ENCODE data around the gene SPRR2B. TPM values are rescaled to one million over a fixed set of nuclear protein-coding genes. Genes with fewer than 3 reads are reported as not detected.
"Not testable (repeated sequence)": the region's sequence is repeated elsewhere in the genome, so short reads cannot be mapped to it uniquely, and the experiment has no call there.

The SPRR2B gene
- not detected for total RNA-seq (2021; fragmentation: NEBNext Ultra II Directional; extraction: Animal tissue kit (Norgen Biotek cat#: 25700))
- long read RNA-seq, result 0 reads

GRCh38 chr1:153071511-153071910, at the start of gene SPRR2B:
Gene SPRR2B (minus strand): TSS chr1:153071611. CDS start chr1:153070839, 772 bp downstream.
- Mint-ChIP-seq H3K36me3 (ENCODE audit: low read depth) (no peaks in the 10 kb centered on the region), H3K27ac (no peak within 1 kb of the TSS), H3K4me3 (no peak within 1 kb of the TSS), H3K9me3 (peaks cover 4% of the 10 kb centered on the region; the same call in 1 of the 2 replicates), H3K4me1 (ENCODE audit: low read depth) (no peaks in the 10 kb centered on the region), H3K27me3 (ENCODE audit: insufficient read depth) (peaks cover 2% of the 10 kb centered on the region; the same call in 1 of the 2 replicates)
- no peak for DNase-seq
- TF ChIP-seq CTCF (IDR thresholded peaks at IDR 0.05), result no peak

GRCh38 chr1:153120945-153121344, 49.5 kb upstream of the SPRR2B start:
- TF ChIP-seq CTCF (IDR thresholded peaks at IDR 0.05), result no peak
- Mint-ChIP-seq H3K27me3 (ENCODE audit: insufficient read depth) (no peaks in the 10 kb centered on the region; the same call in 1 of the 2 replicates), H3K36me3 (ENCODE audit: low read depth) (no peaks in the 10 kb centered on the region), H3K27ac (no peak overlapping the region), H3K9me3 (peaks cover 10% of the 10 kb centered on the region; the same call in 1 of the 2 replicates), H3K4me3 (no peak overlapping the region), H3K4me1 (ENCODE audit: low read depth) (no peaks in the 10 kb centered on the region)
- no peak for DNase-seq

GRCh38 chr1:153119491-153119971, 48.1 kb upstream of the SPRR2B start:
- Mint-ChIP-seq H3K27me3 (ENCODE audit: insufficient read depth) (no peaks in the 10 kb centered on the region; the same call in 1 of the 2 replicates), H3K4me3 (no peak overlapping the region), H3K4me1 (ENCODE audit: low read depth) (no peaks in the 10 kb centered on the region), H3K27ac (no peak overlapping the region), H3K9me3 (peaks cover 5% of the 10 kb centered on the region; the same call in 1 of the 2 replicates), H3K36me3 (ENCODE audit: low read depth) (no peaks in the 10 kb centered on the region)
- no peak for TF ChIP-seq CTCF (IDR thresholded peaks at IDR 0.05)
- DNase-seq, result no peak

GRCh38 chr1:153115264-153115663, 43.9 kb upstream of the SPRR2B start:
- not testable (repeated sequence) for H3K27me3 Mint-ChIP-seq (ENCODE audit: insufficient read depth); H3K27ac Mint-ChIP-seq; H3K9me3 Mint-ChIP-seq; H3K36me3 Mint-ChIP-seq (ENCODE audit: low read depth); DNase-seq; H3K4me3 Mint-ChIP-seq; H3K4me1 Mint-ChIP-seq (ENCODE audit: low read depth)

GRCh38 chr1:153113416-153113815, 42.0 kb upstream of the SPRR2B start, which contains the start of gene SPRR2F:
Gene SPRR2F (minus strand): TSS chr1:153113516. CDS start chr1:153112733, 783 bp downstream.
- TF ChIP-seq CTCF (IDR thresholded peaks at IDR 0.05), result no peak
- H3K27ac Mint-ChIP-seq, result no peak within 1 kb of the TSS
- no peak for DNase-seq
- H3K36me3 Mint-ChIP-seq (ENCODE audit: low read depth), result no peaks in the 10 kb centered on the region
- no peaks in the 10 kb centered on the region for H3K4me1 Mint-ChIP-seq (ENCODE audit: low read depth)
- H3K9me3 Mint-ChIP-seq, result no peaks in the 10 kb centered on the region; the same call in 1 of the 2 replicates
- H3K27me3 Mint-ChIP-seq (ENCODE audit: insufficient read depth), result no peaks in the 10 kb centered on the region; the same call in 1 of the 2 replicates
- H3K4me3 Mint-ChIP-seq, result no peak within 1 kb of the TSS

GRCh38 chr1:153112454-153112853, 41.0 kb upstream of the SPRR2B start:
- H3K9me3 Mint-ChIP-seq; DNase-seq; H3K36me3 Mint-ChIP-seq (ENCODE audit: low read depth); H3K4me1 Mint-ChIP-seq (ENCODE audit: low read depth); H3K27me3 Mint-ChIP-seq (ENCODE audit: insufficient read depth); H3K4me3 Mint-ChIP-seq; H3K27ac Mint-ChIP-seq: not testable (repeated sequence)
